Activated CD8-positive, alpha-beta memory T cell treated with anti-CD3 and anti-CD28 coated beads for 24 hours (primary cell): ENCODE data around the gene LRP1B.
"Not testable (repeated sequence)": the region's sequence is repeated elsewhere in the genome, so short reads cannot be mapped to it uniquely, and the experiment has no call there.

ENCODE experiments used
- DNase-seq: peaks from one replicate; pipeline ENCODE4 v3.0.0-alpha.2; 2020

LRP1B gene

DNA sequence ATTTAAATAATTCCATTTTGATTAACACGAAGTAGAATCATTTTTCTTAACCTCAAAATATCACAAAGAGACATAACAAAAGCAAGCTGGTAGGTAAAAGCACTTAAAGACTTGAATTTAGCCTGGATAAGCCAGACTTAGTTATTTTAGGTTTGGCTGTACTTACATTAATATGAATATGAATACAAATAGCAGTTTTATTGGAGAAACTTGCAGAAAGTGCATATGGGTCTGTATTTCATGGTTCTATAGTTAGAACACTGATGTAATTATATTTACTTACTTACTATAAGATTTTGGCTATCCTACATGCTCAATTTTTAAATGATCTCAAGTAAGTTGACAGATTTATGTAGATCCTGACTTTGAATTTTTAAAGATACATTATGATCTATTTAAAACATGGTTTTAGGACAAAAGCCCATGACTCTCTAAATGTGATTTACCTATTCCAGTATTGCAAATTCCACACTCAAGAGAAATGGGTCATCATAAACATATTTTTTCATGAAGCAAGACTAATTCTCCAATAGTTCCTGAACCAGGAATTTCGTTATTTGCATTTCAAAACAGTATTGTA is 1775.2 kb downstream of the LRP1B start:
- DNase-seq = no peak

DNA sequence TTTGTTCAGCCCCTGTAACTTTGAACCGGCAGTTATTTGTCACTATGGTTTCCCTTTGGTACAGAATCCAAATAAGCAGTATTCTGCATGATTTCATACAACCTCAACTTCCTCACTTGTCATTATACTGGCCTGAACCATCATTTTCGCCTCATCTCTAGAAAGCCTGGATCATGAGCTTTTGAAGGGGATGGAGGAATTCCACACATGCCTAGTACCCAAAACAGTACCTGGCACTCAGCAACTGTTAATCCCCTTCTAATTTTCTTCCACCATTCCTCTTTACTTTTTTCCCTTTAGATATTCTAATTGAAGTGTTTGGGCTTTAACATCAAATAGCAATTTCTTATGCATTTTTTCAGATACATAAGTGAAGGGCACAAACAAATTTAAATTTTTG is 1776.3 kb downstream of the LRP1B start:
- no peak for DNase-seq

DNA sequence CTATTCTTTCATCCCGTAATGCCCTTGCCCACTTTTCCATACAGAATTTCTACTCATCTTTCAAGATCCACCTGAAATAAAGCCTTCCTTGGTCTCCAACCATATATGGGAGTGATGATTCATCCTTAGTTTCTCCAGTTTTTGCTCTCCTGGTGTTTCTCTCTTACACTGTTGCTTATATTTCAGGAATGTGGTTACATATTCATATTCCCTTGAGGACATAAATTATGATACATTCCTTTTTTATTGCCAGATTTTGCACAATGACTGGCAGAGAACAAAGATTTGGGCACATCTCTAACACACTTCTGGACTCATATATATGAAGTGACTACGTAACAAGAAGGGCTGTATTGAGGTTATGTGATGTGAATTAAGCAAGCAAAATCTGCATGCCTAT is 1777.3 kb downstream of the LRP1B start:
- no peak for DNase-seq

DNA sequence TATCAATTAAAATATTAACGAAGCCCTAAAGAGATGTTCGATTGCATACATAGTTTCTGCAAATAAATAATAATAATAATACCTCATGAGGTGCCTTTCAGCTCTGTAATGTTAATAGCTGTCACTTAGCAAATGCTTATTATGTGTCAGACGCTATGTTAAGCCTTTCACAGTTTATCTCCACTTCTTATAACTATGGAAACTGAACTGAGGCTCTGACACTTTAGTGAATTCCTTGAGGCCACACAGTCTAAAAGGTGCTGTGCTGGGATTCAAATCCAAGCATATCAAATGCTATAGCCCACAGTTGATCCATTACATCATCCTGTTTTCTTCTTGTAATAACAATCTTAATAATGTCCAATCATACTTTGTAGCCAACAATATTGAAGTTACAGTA is 1779.1 kb downstream of the LRP1B start:
- DNase-seq = no peak

DNA sequence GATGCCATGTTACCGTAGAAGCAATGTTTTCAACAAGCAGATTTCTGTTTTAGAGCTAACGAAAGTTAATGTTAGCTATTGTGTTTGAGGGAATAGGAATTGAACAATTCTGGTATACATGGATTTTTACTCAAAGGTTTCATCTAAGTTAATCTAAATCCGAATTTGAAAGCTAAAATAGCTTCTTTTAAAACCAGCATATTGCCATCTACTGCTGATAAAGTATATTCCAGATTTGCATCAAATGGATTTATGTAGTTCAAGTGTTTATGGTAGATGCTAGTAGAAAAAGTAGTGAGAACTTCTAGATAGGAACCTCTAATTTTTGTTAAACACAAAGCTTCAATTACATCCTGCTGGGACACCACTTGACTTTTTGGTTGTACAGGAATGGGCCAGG is 1781.1 kb downstream of the LRP1B start:
- DNase-seq = no peak

DNA sequence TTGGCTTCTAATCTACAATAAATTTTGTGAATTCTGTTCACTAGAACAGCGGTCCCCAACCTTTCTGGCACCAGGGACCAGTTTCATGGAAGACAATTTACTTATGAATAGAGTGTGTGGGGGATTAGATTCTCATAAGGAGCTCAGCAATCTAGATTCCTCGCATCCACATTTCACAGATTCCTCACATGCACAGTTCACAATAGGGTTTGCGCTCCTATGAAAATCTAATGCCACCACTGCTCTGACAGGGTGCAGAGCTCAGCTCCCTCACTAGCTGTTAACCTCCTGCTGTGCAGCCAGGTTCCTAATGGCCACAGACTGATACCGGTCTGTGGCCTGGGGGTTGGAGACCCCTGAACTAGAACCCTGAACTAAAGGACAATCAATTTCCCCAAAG is 1782.0 kb downstream of the LRP1B start:
- no peak for DNase-seq

DNA sequence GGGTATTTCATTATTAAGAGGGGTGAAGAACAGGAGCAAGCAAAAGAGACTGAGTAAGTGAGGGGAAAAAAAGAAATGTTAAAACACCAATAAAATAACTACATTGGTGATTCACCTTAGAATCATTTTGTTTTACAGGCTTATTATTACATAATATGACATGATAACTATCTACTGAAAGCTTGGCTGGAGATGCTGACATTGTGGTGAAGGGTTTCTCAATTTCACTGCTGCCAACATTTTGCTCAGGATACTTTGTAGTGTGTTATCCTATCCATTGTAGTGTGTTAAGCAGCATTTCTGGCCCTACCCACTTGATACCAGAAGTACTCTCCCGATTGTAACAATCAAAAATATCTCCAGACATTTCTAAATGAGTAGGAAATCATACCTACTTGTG is 1786.0 kb downstream of the LRP1B start:
- no peak for DNase-seq

DNA sequence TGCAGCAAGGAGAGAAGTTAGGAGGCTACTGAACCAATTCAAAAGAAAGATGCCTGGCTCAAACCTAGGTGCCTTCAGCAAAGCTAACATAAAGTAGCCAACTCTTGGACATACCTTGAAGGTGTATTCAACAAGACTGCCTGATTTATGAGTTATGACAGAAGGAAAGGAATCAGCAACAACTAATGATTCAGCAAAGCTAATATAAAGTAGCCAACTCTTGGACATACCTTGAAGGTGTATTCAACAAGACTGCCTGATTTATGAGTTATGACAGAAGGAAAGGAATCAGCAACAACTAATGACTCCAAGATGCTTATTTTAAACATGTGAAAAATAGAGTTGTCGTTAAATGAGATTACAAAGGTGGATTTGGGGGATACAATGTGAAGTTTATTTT is 1786.5 kb downstream of the LRP1B start:
- not testable (repeated sequence) for DNase-seq

DNA sequence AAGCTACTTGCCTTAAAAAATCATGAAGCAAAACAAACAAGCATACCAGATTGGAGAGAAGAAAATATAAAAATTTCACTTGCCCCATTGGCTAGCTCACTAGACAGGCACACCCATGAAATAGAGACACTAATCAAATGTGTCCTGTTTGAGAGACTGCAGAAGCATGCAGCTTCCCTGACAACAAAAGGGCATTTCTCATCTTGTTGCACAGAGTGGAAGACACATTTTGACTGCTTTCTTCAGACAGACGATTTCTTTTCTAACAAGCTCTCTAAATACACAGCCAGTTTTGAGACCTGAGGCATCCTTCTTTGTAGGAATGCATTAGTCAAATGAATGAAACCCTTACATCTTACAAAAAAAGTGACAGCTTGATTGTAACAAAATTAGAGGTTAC is 1792.0 kb downstream of the LRP1B start:
- DNase-seq = no peak

DNA sequence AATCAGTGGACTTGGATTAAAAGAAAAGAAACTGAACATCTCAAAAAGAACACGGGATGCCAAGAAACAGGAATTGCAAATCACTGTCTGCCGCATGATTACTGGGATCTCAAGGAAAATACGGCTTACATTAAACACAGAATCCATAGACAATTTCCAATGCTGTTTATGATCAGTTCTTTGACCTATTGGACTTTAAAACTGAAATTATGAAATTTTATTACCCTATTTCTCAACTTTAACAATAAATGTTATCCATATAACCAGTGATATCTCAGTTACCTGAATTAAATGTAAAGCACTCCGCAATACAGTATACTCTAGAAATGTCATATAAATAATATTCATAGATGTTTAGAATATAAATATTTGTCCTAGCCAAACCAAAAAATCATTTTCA is 1793.8 kb downstream of the LRP1B start:
- no peak for DNase-seq

DNA sequence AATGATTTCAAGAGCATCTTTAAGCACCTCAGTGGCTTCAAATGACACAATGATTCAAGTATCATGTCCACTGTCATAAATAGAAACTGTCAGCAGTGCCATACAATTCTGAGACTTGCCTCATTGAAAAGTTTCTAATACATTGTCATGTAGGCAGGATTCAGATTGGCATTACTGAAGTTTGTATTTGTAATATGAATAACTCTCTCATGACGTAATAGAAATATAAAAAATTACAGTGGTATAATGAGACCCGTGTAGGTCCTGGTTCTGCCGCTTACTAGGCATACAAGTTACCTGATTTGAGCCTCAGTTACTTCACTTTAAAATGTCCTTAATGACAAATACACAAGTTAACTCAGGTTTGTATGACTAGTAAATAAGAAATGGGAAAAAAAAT is 1814.5 kb downstream of the LRP1B start:
- DNase-seq = no peak

DNA sequence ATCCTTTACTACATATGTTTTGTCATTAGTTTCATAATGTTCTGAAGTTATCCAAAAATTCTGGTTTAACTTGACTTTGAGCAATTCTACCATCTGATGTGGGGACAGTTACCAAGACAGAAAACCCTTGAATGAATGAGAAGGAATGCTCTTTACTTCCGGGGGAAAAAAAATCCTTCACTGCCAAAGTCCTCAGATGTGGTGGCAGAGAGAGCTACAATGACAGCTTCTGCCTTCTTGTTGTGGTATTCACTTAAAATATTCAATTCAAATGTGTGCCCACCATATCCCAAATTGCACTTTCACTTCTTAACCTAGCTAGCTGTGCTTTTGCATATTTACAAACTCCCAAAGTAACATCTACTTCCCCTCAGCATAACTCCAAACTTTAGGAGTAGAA is 1818.9 kb downstream of the LRP1B start:
- no peak for DNase-seq

DNA sequence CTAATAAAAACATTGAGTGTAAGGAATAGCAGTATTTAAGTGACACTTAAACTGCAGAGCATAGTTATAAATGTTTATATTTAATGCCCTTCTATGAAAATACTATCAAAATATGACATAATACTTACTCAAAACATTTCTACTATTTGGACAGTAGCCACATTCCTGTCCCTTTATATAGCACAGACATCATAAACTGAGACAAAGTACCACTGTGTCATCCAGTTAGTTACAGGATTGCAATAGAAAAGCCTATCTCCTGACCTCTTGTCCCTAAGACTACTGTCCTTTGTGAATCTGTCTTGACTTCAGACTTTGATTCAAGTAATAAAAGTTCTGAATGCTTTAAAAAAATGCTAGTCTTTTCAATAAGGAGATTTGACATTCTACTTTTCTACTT is 1822.1 kb downstream of the LRP1B start:
- DNase-seq = no peak

DNA sequence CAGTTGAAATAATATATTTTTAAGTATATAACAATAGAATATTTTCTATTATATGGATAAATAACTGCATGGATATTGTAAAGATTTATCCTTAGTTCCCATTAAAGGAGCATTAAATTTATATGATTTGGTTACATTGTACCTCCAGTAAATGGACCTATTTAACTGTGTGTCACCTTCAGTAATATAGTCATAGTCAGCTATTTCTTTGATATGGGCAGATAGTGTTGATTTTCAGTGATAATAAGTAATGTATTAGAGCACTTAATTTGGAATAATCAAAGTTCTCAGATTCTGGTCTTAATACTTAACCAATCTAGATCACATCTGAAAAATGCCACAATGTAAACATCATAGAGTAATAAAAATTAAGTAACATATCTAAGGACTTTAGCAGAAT is 1823.3 kb downstream of the LRP1B start:
- DNase-seq = no peak

DNA sequence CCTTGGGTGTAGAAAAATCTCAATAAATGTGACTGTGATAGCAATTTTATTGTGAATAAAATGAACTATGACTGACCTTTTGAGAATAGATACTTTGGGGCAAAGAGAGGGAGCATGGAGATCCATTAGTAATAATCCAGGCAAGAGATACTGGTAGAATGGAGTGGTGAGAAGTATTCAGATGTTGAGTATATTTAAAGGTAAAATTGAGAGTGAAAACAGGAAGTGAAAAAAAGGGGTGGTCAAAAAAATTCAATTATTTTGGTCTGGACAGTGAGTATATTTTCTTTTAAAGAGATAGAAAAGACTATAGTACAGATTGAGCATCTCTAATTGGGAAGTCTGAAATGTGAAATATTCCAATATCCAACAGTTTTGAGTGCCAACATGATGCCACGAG is 1835.0 kb downstream of the LRP1B start:
- DNase-seq = no peak

DNA sequence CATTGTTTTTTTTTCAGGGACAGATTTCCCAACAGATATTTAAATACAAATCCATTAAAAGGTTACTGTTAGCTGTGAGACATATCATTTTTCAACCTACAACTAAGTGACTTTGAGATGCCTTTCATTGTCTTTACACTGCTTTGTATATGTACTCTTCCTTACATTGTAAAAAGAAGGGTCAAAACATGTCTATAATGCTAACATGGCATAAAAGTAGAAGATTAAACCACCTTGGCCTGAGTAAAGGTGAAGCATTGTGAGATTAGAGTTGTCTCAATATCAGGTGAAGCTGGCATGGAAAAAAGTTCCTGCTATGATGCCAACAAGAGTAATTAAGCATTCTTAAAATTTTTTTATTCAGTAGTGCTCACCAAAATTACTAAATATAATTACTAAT is 1842.1 kb downstream of the LRP1B start:
- no peak for DNase-seq

DNA sequence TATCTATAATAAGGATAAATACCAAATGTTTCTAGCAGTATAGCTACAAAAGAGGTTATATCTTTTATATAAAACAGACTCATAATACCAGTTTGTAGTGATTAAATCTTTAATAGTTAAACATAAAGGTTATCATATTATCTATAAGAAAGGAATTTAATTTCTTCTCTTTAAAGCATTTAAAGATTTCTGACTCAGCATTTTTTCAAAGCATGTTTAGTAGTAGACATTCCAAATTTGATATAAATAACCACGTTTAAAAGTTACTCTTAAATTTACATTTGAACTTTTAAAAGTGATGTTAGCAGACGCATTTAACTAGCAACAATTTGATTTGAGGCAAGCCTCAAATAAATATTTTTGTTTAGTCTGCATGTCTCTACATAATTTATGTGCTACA is 1842.6 kb downstream of the LRP1B start:
- DNase-seq = no peak

DNA sequence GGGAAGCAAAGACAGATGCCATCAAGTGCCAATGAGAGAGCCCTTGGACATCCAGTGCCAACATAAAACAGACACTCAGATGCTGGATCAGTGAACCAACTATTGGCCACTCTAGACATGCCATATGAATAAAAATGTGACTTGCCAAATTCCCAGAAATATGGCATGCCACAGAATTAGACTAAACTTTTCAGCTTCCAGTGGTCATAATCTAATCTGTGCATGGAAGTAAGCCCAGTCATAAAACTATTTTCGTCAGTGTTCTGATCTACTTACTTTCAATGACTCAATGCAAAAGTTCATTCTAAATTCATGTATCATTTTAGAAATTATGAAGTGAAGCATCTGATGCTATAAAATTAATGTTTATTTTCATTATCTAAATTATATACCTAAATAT is 1844.4 kb downstream of the LRP1B start:
- no peak for DNase-seq

DNA sequence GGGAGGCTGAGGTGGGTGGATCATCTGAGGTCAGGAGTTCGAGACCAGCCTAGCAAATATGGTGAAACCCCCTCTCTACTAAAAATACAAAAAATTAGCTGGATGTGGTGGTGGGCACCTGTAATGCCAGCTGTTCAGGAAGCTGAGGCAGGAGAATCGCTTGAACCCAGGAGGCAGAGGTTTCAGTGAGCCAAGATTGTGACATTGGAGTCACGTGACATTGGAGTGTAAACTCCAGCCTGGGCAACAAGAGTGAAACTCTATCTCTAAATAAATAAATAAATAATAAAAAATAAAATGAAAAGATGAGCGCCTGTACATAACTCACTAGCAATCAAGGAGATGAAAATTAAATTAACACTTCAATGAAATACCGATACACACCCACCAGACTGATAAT is 1853.5 kb downstream of the LRP1B start:
- not testable (repeated sequence) for DNase-seq

DNA sequence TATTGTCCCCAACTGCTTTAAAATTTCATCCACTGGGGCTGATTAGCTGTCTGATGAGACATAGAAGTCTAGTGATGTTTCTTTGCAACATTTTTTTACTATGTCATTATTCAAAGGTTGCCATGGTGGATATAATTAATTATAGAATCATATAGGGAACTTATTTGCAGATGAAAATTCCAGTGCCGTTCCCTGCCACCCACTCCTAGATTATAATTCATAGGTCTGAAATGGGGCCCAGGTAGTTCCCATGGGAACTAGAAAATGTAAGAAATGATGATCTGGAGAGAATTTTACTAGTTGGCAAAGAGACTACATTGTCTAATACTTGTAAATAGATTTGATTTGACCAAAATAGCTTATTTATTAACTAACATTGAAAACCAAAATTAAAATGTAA is 1854.2 kb downstream of the LRP1B start:
- DNase-seq = no peak

DNA sequence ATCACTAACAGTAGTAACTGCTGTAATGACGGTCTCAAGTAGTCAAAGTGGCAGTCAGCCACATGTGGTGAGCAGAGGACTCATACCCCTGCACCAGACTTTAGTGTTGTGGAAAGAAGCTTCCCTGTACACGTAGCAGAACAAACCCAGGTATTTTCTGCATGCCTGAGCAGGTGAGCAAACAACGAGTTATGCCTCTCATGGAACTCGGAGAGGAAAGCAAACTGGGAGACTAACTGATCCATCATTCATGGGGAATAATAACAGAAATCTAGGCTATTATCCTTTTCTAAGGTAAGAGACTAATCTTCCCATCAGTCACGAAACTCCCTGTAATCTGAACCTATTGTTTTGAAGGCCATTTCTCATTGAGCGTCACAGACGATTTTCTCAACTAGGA is 1855.4 kb downstream of the LRP1B start:
- DNase-seq = no peak

DNA sequence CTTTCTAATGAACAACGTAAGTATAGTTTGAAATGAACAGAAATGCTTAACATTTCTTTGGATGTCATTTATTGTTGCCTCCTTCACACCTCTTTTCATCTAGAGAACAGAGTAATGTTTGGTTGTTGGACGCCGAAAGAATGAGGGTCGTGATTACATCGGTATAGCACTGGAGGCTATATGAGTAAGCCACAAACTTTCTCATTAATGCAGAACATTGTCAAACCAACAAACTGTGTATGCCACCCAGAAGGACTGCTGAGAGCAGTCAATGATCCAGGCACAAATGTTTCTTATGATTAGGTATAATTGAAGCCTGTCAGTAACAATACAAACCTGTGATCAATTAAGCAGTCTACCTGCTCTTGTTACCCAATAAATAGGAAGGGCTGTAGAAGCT is 1855.9 kb downstream of the LRP1B start:
- no peak for DNase-seq

DNA sequence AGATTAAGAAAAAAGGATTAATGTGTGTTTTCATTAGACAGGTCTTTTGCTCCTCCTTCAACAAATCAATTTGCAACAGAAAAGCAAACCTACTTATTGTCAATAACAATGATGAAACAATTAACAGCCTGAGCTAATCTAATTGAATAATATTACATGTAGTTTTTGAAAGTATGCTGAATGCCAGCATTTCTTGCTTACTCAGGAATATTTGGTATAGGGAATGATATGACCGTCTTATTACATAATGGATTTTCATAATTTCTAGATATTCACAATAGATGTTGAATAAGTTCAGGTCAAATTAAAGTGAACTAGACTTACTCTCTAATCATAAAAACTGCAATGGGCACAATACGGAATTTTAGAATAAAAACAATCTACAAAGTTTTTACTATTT is 1856.9 kb downstream of the LRP1B start:
- no peak for DNase-seq

DNA sequence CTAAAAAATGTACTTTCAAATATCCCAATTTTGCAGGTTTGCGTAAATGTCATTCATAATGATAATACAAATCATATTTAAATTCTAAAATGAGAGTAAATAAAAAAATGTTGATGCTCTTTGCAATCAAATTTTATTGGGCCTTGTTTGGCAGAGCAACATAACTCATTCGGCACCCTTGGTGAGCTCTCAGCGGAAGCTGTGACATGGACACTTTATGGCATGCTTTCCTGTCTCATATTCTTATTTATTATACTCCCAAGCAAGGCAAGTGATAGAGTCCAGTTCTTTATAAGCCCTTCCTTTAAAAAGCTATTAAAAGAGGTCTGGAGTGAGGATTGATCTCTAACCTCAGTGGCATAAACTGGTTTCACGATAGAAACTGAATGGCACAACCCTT is 1857.4 kb downstream of the LRP1B start:
- no peak for DNase-seq

DNA sequence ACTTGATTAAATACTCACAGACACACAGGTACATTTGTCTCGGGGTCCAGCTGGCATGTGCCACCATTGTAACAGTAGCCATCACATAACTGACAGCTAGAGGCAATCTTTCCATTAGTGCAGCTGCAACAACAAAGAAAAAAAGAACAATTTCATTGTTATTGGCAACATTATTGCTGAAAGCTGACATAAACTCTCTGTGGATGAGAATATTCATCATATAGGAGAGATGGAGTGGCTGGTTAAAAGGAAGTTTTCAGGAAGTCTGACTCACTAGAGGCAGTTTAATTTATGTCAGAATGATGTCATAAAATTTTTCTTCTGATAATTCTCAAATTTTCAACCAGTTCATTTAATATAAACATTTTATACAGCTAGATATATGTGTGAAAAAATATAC is 1860.6 kb downstream of the LRP1B start:
- DNase-seq = no peak

DNA sequence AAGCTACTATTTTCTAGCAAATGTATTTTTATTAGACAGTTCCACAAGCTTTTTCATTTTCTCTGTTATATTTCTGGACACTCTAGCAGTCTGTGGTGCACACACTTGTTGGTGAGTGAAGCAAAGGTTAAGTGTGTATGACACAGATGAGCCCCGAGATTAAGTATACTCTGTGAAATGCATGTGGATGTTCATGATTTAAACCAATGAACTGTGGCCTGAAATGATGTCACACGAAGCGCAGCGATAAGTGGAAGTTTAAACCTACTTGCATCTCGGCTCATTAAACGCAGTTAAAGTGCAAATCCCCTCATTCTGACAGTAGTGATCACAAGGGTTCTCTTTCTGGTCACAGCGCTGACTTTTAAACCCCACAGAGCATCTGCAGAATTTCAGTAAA is 1861.8 kb downstream of the LRP1B start:
- no peak for DNase-seq
